HepG2 (cell line): Measurements from ENCODE around the gene KNG1. TPM values are rescaled to one million over a fixed set of nuclear protein-coding genes. Genes with fewer than 3 reads are reported as not detected.

Source experiments
- BRCA1 ChIP-seq: sonication (generic); formaldehyde crosslinking; IDR thresholded peaks from 2 replicates; pipeline ENCODE4 v1.4.0; 2020; ENCODE audit warnings: missing genetic modification reagents
- ERF ChIP-seq: IDR thresholded peaks from 2 replicates; pipeline ENCODE4 v1.6.1; 2018; ENCODE audit warnings: missing biosample characterization, missing genetic modification reagents
- HMG20B ChIP-seq: conservative IDR thresholded peaks from 2 replicates; pipeline ENCODE4 v1.6.1; 2016; ENCODE audit warnings: missing genetic modification reagents, missing compliant biosample characterization
- KDM1A ChIP-seq: IDR thresholded peaks from 2 replicates; pipeline ENCODE4 v1.6.1; 2016; ENCODE audit warnings: missing compliant biosample characterization
- MYC ChIP-seq: sonication (generic); formaldehyde crosslinking; IDR thresholded peaks from 2 replicates; pipeline ENCODE4 v1.9.0; 2021; ENCODE audit warnings: missing genetic modification reagents, borderline replicate concordance
- NFKBIZ ChIP-seq: IDR thresholded peaks from 2 replicates; pipeline ENCODE4 v1.6.1; 2018; ENCODE audit warnings: missing genetic modification reagents, missing compliant biosample characterization
- TOE1 ChIP-seq: sonication (generic); formaldehyde crosslinking; IDR thresholded peaks from 2 replicates; pipeline ENCODE4 v1.4.0; 2020; ENCODE audit warnings: mild to moderate bottlenecking, missing genetic modification reagents
- YEATS4 ChIP-seq: sonication (generic); formaldehyde crosslinking; IDR thresholded peaks from 2 replicates; pipeline ENCODE4 v1.4.0; 2020; ENCODE audit warnings: missing genetic modification reagents, borderline replicate concordance
- ZMYM4 ChIP-seq: sonication (generic); formaldehyde crosslinking; IDR thresholded peaks from 2 replicates; pipeline ENCODE4 v1.8.1; 2023; ENCODE audit warnings: mild to moderate bottlenecking, missing genetic modification reagents
- ZNF510 ChIP-seq: sonication (generic); formaldehyde crosslinking; IDR thresholded peaks from 2 replicates; pipeline ENCODE4 v1.4.0; 2020; ENCODE audit warnings: low read depth, mild to moderate bottlenecking, missing genetic modification reagents
- ZNF563 ChIP-seq: sonication (generic); formaldehyde crosslinking; IDR thresholded peaks from 2 replicates; pipeline ENCODE4 v1.8.0; 2022; ENCODE audit warnings: mild to moderate bottlenecking, moderate library complexity, missing genetic modification reagents
- ZNF841 ChIP-seq: sonication (generic); formaldehyde crosslinking; IDR thresholded peaks from 2 replicates; pipeline ENCODE4 v1.8.1; 2023; ENCODE audit warnings: missing genetic modification reagents, borderline replicate concordance
- polyA plus RNA-seq, 8 experiments: library from polyadenylated mRNA; depleted of rRNA in 3 of 8; stranded (reverse) in 7 of 8; unstranded in 1 of 8; fragments of >200 nt; fragmentation: Illumina TruSeq in 4 of 8; extraction: Trizol in 4 of 8; gene quantifications; 2 replicates each; pipeline versions ENCODE4 v1.2.1 to v1.2.3, GENCODE V29; 2011 to 2016; ENCODE audit warnings: low read depth in 4 of 8, missing spikeins in 1 of 8, mixed read lengths in 1 of 8; ENCODE audit not compliant: insufficient read depth in 1 of 8
- total RNA-seq, 5 experiments: library from RNA; depleted of rRNA; stranded (reverse); fragments of >200 nt; fragmentation: Illumina TruSeq; extraction: Trizol; gene quantifications; 2 replicates each; pipeline ENCODE4 v1.2.3, GENCODE V29; 2016; ENCODE audit warnings: low read depth in 1 of 5
- TF ChIP-seq, protein P1 (sequence below): sonication (generic); formaldehyde crosslinking; IDR thresholded peaks from 2 replicates; pipeline ENCODE4 v1.4.0; 2020; ENCODE audit warnings: mild to moderate bottlenecking, missing genetic modification reagents
- TF ChIP-seq, protein P2 (sequence below), 2 experiments: sonication (generic) in 1 of 2; formaldehyde crosslinking in 1 of 2; IDR thresholded peaks; 2 replicates each; pipeline versions ENCODE4 v1.5.1 to v1.6.1; 2011 to 2020; ENCODE audit warnings: borderline replicate concordance in 1 of 2, low read depth in 1 of 2, low read length in 1 of 2, mild to moderate bottlenecking in 1 of 2, missing genetic modification reagents in 1 of 2, moderate library complexity in 1 of 2
- TF ChIP-seq, protein P3 (sequence below): sonication (generic); formaldehyde crosslinking; IDR thresholded peaks from 2 replicates; pipeline ENCODE4 v1.4.0; 2020; ENCODE audit warnings: missing genetic modification reagents, mild to moderate bottlenecking, borderline replicate concordance
- TF ChIP-seq, protein P4 (sequence below): sonication (generic); formaldehyde crosslinking; IDR thresholded peaks from 2 replicates; pipeline ENCODE4 v1.5.1; 2020; ENCODE audit warnings: mild to moderate bottlenecking, missing genetic modification reagents
- TF ChIP-seq, protein P5 (sequence below): sonication (generic); formaldehyde crosslinking; IDR thresholded peaks from 2 replicates; pipeline ENCODE4 v1.4.0; 2020; ENCODE audit warnings: mild to moderate bottlenecking, missing genetic modification reagents
- TF ChIP-seq, protein P6 (sequence below): sonication (generic); formaldehyde crosslinking; IDR thresholded peaks from 2 replicates; pipeline ENCODE4 v1.8.1; 2023; ENCODE audit warnings: missing genetic modification reagents, inconsistent platforms, borderline replicate concordance

KNG1 gene
- total and polyA plus RNA-seq, 2 of the 13 experiments (the other 11 are each of a cell fraction or from before 2014, with no cell fraction given): 6.5 to 7.0 TPM

DNA sequence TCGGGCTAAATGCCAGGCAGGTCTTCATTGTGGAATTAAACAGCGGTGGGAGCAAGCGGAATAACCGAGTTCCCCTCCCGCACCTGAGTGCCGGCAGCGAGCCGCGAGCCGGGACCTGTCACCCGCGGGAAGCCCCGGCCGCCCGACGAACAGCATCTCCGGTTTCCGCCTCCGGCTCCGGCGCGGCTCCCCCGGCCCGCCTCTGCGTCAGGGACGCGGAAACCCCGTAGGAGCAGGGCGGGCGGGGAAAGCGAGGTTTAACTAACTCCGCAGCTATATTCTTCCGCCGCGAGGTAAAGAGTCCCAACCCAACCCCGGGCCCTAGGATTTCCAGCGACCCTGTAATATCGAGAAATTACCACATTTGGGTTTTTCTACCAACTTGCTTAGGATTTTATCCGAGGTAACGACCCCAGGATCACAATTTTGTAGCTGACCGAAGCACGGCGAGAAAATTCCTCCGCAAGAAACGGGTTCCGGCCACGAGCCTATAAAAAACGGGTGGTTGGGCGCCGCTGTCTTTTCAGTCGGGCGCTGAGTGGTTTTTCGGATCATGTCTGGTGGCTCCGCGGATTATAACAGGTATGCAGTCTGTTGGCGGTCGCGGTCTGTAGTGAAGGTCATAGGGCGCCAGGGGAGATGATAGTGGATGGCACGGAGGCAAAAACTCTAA, 66.0 kb downstream of the KNG1 start, which contains the start of gene EIF4A2 (continued):
- TF ChIP-seq, protein P1, sequence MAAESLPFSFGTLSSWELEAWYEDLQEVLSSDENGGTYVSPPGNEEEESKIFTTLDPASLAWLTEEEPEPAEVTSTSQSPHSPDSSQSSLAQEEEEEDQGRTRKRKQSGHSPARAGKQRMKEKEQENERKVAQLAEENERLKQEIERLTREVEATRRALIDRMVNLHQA (CRISPR knock-in tag): 0 out of 2 replicates have a peak, but pooled peaks have one; percentile 44
- TF ChIP-seq ZNF563 (CRISPR knock-in tag): peak; percentile 90
- TF ChIP-seq HMG20B (CRISPR knock-in tag): no peak
- TF ChIP-seq YEATS4 (CRISPR knock-in tag): peak; percentile 77
- peak; percentile 75 for TF ChIP-seq ERF (CRISPR knock-in tag)
- TF ChIP-seq BRCA1 (CRISPR knock-in tag): no peak
- TF ChIP-seq, protein P2, sequence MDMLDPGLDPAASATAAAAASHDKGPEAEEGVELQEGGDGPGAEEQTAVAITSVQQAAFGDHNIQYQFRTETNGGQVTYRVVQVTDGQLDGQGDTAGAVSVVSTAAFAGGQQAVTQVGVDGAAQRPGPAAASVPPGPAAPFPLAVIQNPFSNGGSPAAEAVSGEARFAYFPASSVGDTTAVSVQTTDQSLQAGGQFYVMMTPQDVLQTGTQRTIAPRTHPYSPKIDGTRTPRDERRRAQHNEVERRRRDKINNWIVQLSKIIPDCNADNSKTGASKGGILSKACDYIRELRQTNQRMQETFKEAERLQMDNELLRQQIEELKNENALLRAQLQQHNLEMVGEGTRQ (IDR thresholded peaks at IDR 0.05; ENCODE audit: low read depth, low read length): no peak
- TF ChIP-seq, protein P2 (CRISPR knock-in tag; IDR thresholded peaks at IDR 0.05; ENCODE audit: borderline replicate concordance): 0 out of 2 replicates have a peak, but pooled peaks have one; percentile 13
- peak; percentile 86; the same call in 1 of the 2 replicates for TF ChIP-seq ZNF841 (CRISPR knock-in tag)
- TF ChIP-seq NFKBIZ (CRISPR knock-in tag): no peak
- no peak for TF ChIP-seq KDM1A
- no peak for TF ChIP-seq TOE1 (CRISPR knock-in tag)
- TF ChIP-seq, protein P3, sequence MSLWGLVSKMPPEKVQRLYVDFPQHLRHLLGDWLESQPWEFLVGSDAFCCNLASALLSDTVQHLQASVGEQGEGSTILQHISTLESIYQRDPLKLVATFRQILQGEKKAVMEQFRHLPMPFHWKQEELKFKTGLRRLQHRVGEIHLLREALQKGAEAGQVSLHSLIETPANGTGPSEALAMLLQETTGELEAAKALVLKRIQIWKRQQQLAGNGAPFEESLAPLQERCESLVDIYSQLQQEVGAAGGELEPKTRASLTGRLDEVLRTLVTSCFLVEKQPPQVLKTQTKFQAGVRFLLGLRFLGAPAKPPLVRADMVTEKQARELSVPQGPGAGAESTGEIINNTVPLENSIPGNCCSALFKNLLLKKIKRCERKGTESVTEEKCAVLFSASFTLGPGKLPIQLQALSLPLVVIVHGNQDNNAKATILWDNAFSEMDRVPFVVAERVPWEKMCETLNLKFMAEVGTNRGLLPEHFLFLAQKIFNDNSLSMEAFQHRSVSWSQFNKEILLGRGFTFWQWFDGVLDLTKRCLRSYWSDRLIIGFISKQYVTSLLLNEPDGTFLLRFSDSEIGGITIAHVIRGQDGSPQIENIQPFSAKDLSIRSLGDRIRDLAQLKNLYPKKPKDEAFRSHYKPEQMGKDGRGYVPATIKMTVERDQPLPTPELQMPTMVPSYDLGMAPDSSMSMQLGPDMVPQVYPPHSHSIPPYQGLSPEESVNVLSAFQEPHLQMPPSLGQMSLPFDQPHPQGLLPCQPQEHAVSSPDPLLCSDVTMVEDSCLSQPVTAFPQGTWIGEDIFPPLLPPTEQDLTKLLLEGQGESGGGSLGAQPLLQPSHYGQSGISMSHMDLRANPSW (CRISPR knock-in tag): no peak; the same call in 1 of the 2 replicates
- TF ChIP-seq, protein P4, sequence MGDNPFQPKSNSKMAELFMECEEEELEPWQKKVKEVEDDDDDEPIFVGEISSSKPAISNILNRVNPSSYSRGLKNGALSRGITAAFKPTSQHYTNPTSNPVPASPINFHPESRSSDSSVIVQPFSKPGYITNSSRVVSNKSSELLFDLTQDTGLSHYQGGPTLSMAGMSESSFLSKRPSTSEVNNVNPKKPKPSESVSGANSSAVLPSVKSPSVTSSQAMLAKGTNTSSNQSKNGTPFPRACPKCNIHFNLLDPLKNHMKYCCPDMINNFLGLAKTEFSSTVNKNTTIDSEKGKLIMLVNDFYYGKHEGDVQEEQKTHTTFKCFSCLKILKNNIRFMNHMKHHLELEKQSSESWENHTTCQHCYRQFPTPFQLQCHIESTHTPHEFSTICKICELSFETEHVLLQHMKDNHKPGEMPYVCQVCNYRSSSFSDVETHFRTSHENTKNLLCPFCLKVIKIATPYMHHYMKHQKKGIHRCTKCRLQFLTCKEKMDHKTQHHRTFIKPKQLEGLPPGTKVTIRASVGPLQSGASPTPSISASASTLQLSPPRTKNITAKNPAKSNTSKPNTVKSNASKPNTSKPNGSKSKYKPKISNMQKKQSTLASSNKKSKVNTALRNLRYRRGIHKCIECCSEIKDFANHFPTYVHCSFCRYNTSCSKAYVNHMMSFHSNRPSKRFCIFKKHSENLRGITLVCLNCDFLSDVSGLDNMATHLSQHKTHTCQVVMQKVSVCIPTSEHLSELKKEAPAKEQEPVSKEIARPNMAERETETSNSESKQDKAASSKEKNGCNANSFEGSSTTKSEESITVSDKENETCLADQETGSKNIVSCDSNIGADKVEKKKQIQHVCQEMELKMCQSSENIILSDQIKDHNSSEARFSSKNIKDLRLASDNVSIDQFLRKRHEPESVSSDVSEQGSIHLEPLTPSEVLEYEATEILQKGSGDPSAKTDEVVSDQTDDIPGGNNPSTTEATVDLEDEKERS: 0 out of 2 replicates have a peak, but pooled peaks have one; percentile 74
- TF ChIP-seq, protein P5, sequence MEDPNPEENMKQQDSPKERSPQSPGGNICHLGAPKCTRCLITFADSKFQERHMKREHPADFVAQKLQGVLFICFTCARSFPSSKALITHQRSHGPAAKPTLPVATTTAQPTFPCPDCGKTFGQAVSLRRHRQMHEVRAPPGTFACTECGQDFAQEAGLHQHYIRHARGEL (CRISPR knock-in tag): no peak
- TF ChIP-seq ZNF510 (CRISPR knock-in tag): no peak
- TF ChIP-seq ZMYM4 (CRISPR knock-in tag): peak; percentile 95
- TF ChIP-seq, protein P6, sequence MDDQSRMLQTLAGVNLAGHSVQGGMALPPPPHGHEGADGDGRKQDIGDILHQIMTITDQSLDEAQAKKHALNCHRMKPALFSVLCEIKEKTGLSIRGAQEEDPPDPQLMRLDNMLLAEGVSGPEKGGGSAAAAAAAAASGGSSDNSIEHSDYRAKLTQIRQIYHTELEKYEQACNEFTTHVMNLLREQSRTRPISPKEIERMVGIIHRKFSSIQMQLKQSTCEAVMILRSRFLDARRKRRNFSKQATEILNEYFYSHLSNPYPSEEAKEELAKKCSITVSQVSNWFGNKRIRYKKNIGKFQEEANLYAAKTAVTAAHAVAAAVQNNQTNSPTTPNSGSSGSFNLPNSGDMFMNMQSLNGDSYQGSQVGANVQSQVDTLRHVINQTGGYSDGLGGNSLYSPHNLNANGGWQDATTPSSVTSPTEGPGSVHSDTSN (CRISPR knock-in tag): no peak
- peak; percentile 85 for TF ChIP-seq MYC (CRISPR knock-in tag)
